EH (cell line): ENCODE measurements around the gene CBFA2T2.
"Not testable (repeated sequence)": the region's sequence is repeated elsewhere in the genome, so short reads cannot be mapped to it uniquely, and the experiment has no call there.

Source experiments
- DNase-seq: peaks from one replicate; pipeline ENCODE4 v3.0.0-alpha.2; 2015; ENCODE audit warnings: low read depth

The CBFA2T2 gene

GRCh38 chr20:33626190-33626589, 136.3 kb downstream of the CBFA2T2 start:
- DNase-seq = no peak

- no peak for DNase-seq
Observed at GRCh38 chr20:33627577-33628216, 137.8 kb downstream of the CBFA2T2 start.

GRCh38 chr20:33629533-33629932, 139.6 kb downstream of the CBFA2T2 start:
- DNase-seq = no peak

GRCh38 chr20:33629979-33630378, 140.1 kb downstream of the CBFA2T2 start:
- DNase-seq = no peak

GRCh38 chr20:33630507-33630906, 140.6 kb downstream of the CBFA2T2 start:
- DNase-seq = no peak

- DNase-seq = not testable (repeated sequence)
Observed at GRCh38 chr20:33631910-33632309, 142.0 kb downstream of the CBFA2T2 start.

- no peak for DNase-seq
Observed at GRCh38 chr20:33635341-33635740, 145.4 kb downstream of the CBFA2T2 start.

GRCh38 chr20:33636776-33637175, 146.9 kb downstream of the CBFA2T2 start:
- no peak for DNase-seq

- no peak for DNase-seq
Observed at GRCh38 chr20:33640287-33640686, 150.4 kb downstream of the CBFA2T2 start.

- no peak for DNase-seq
Observed at GRCh38 chr20:33644313-33645071, 154.6 kb downstream of the CBFA2T2 start.

GRCh38 chr20:33645072-33645358, 155.1 kb downstream of the CBFA2T2 start:
- DNase-seq = no peak

- no peak for DNase-seq
Observed at GRCh38 chr20:33645396-33645795, 155.5 kb downstream of the CBFA2T2 start.

GRCh38 chr20:33646191-33646590, 156.3 kb downstream of the CBFA2T2 start:
- no peak for DNase-seq

GRCh38 chr20:33646959-33647602, 157.2 kb downstream of the CBFA2T2 start:
- DNase-seq = not testable (repeated sequence)

GRCh38 chr20:33647603-33648395, 157.9 kb downstream of the CBFA2T2 start:
- peak; percentile 84 for DNase-seq

- DNase-seq = peak; percentile 21
Observed at GRCh38 chr20:33648396-33649004, 158.6 kb downstream of the CBFA2T2 start.

- DNase-seq = no peak
Observed at GRCh38 chr20:33649201-33649681, 159.3 kb downstream of the CBFA2T2 start.

- no peak for DNase-seq
Observed at GRCh38 chr20:33650111-33650752, 160.3 kb downstream of the CBFA2T2 start.

GRCh38 chr20:33650753-33651561, 161.1 kb downstream of the CBFA2T2 start:
- no peak for DNase-seq

GRCh38 chr20:33651562-33652048, 161.7 kb downstream of the CBFA2T2 start:
- no peak for DNase-seq
